Measurements from ENCODE around the gene OLFML2A.

Gene OLFML2A

GRCh38 chr9:124852829-124853531 lies 76.0 kb downstream of the OLFML2A start, which contains the start of gene WDR38:
Gene WDR38, plus strand, starts transcription at chr9:124853460. Its CDS starts 72 bp downstream, at chr9:124853532.
- peak in 47 of 51 donors; percentile 13 to 85 (median 60) for DNase-seq

- peak in 4 of 51 donors; percentile 60 to 68 (median 63) for DNase-seq
Measured at GRCh38 chr9:124853605-124854143, 76.7 kb downstream of the OLFML2A start.

GRCh38 chr9:124854161-124854560 lies 77.2 kb downstream of the OLFML2A start:
- no peak for DNase-seq

- DNase-seq, result no peak
Measured at GRCh38 chr9:124854822-124855221, 77.9 kb downstream of the OLFML2A start.

GRCh38 chr9:124855566-124855943 lies 78.6 kb downstream of the OLFML2A start:
- no peak for DNase-seq

GRCh38 chr9:124855944-124856765 lies 79.2 kb downstream of the OLFML2A start:
- DNase-seq, result peak in 1 of 51 donors; percentile 13

- DNase-seq, result no peak
Measured at GRCh38 chr9:124857533-124858162, 80.7 kb downstream of the OLFML2A start.

GRCh38 chr9:124858330-124859046 lies 81.6 kb downstream of the OLFML2A start:
- no peak for DNase-seq

- DNase-seq, result no peak
Measured at GRCh38 chr9:124859803-124860581, 83.1 kb downstream of the OLFML2A start.

- no peak for DNase-seq
Measured at GRCh38 chr9:124860582-124861341, 83.8 kb downstream of the OLFML2A start.

- DNase-seq, result peak; percentile 27 to 97 (median 91)
Measured at GRCh38 chr9:124861342-124862229, 84.7 kb downstream of the OLFML2A start, which contains the start of the genes ARPC5L and RPL35. Gene ARPC5L, plus strand, starts transcription at chr9:124862130. Its CDS starts 7,161 bp downstream, at chr9:124869291. Gene RPL35, minus strand, starts transcription at chr9:124861957. Its CDS starts 45 bp downstream, at chr9:124861912.

GRCh38 chr9:124863371-124863871 lies 86.5 kb downstream of the OLFML2A start:
- DNase-seq, result no peak
